Vagina (tissue), 2 donors: ENCODE measurements around the gene KL.

Experiments
- POLR2AphosphoS5 ChIP-seq, 2 donors: sonication (generic); formaldehyde crosslinking; IDR thresholded peaks; one replicate each; pipeline ENCODE4 v1.9.0; 2017; ENCODE audit warnings: antibody characterized with exemption in 2 of 2, mild to moderate bottlenecking in 2 of 2, low read depth in 1 of 2; ENCODE audit not compliant: insufficient read depth in 1 of 2
- TF ChIP-seq, protein P1 (sequence below), 3 experiments: fragments of 450-650 bp in 2 of 3; fragments of 200-600 bp in 1 of 3; sonication (generic) in 1 of 3; IDR thresholded peaks; one replicate each; pipeline ENCODE4 v1.5.1; 2017 to 2019; ENCODE audit warnings: antibody characterized with exemption in 3 of 3, mild to moderate bottlenecking in 2 of 3, moderate library complexity in 2 of 3

DNA sequence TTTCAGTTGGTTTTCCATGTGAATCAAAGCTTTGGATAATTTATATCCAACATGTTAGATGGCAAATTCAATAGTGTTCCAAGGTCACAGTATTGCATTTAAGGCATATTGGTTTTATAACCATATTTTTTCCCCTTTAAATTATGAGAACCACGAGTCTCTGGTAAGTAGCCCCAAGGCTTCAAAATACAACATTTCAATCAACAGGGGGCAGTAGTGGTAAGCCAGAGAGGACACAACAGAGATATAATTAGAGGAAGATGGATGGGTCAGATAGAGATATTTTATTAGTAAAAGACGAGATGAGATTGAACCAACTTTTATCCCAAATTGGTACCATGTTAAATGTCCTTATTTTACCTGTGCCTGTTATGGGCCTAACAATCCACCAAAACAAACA, 53.1 kb downstream of the KL start:
- no peak for TF ChIP-seq POLR2AphosphoS5 (IDR thresholded peaks at IDR 0.05; ENCODE audit: insufficient read depth in 1 of 2, low read depth in 1 of 2)
- TF ChIP-seq, protein P1, sequence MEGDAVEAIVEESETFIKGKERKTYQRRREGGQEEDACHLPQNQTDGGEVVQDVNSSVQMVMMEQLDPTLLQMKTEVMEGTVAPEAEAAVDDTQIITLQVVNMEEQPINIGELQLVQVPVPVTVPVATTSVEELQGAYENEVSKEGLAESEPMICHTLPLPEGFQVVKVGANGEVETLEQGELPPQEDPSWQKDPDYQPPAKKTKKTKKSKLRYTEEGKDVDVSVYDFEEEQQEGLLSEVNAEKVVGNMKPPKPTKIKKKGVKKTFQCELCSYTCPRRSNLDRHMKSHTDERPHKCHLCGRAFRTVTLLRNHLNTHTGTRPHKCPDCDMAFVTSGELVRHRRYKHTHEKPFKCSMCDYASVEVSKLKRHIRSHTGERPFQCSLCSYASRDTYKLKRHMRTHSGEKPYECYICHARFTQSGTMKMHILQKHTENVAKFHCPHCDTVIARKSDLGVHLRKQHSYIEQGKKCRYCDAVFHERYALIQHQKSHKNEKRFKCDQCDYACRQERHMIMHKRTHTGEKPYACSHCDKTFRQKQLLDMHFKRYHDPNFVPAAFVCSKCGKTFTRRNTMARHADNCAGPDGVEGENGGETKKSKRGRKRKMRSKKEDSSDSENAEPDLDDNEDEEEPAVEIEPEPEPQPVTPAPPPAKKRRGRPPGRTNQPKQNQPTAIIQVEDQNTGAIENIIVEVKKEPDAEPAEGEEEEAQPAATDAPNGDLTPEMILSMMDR (IDR thresholded peaks at IDR 0.05): no peak
